ENCODE results near the gene CCDC167. TPM values are rescaled to one million over a fixed set of nuclear protein-coding genes. Genes with fewer than 3 reads are reported as not detected.

CCDC167 gene
- total and polyA plus RNA-seq, 2 of the 8 experiments (the other 6 are each of a cell fraction or from before 2014, with no cell fraction given) = 11.0 to 26.5 TPM

DNA sequence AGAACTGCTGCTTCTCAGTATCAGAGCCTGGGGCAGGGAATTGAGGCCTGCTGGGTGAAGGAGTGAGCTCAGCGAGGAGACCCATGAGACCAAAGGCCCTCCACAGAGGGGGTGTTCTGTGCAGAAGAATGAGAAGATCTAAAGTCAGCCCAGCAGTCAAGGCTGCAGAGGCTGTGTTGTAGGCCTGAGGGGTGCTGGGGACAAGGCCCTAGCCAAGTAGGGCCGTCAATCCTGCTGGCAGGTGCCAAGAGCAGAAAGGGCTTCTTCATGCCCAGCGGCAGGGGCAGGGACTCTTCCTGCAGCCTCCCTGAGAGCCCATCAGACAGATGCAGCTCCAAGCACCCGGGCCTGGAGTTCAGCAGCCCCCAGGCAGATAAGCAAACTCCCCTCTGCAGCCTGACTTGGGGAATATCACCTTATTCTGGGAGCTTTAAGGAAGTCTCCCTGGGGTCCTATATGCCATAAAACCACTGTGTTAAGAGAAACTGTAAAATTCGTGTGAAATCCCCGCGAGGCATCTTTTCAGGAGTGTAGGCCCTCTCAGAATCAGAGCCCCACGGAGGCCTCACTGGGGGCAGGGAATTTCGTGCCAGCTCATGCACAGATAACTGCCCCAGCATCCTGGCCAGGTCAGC is 9.0 kb downstream of the CCDC167 start:
- Histone ChIP-seq H3K14ac (ENCODE audit: insufficient read length) (no peak overlapping the region), H2AFZ (ENCODE audit: low read length) (no peak overlapping the region), H4K20me1 (replicated peaks in 1 of 2; ENCODE audit: control insufficient read depth in 1 of 2, insufficient read depth in 2 of 2, low read length in 2 of 2) (peaks cover 0 to 3% of the 10 kb centered on the region in 2 experiments), H2AK5ac (ENCODE audit: low read depth, low read length) (0 out of 2 replicates have a peak overlapping the region, but pooled peaks have one; percentile 24), H2BK15ac (ENCODE audit: low read length) (no peak overlapping the region), H2BK20ac (ENCODE audit: low read length) (no peak overlapping the region), H3K27ac (ENCODE audit: low read depth, low read length) (no peak overlapping the region), H2BK12ac (ENCODE audit: low read depth, low read length) (no peak overlapping the region), H3K18ac (ENCODE audit: extremely low read depth, low read length) (peak overlapping the region; percentile 32), H3K79me2 (ENCODE audit: control insufficient read depth in 1 of 2, insufficient read depth in 2 of 2, low read length in 2 of 2) (no peaks in the 10 kb centered on the region), H3K4me2 (ENCODE audit: insufficient read depth in 1 of 2, low read depth in 2 of 2, low read length in 2 of 2) (no peak overlapping the region), H3K4me3 (ENCODE audit: extremely low read depth in 1 of 4, insufficient read depth in 2 of 4, low read depth in 3 of 4, low read length in 4 of 4) (no peak overlapping the region), H3K23ac (ENCODE audit: insufficient read length) (no peak overlapping the region), H3K9me3 (ENCODE audit: insufficient read depth in 2 of 2, low read depth in 1 of 2, low read length in 1 of 2) (no peaks in the 10 kb centered on the region), H4K8ac (ENCODE audit: extremely low read depth, insufficient read depth, low read length) (peak overlapping the region; percentile 7; the same call in 1 of the 2 replicates), H2BK120ac (replicated peaks; ENCODE audit: low read depth, low read length) (no peak overlapping the region), H3K36me3 (ENCODE audit: control insufficient read depth in 2 of 4, insufficient read depth in 4 of 4, low read length in 3 of 4) (no peaks in the 10 kb centered on the region), H4K91ac (replicated peaks; ENCODE audit: insufficient read length, low read length) (peak overlapping the region; percentile 51), H3K23me2 (ENCODE audit: low read depth, low read length) (no peaks in the 10 kb centered on the region), H3K79me1 (ENCODE audit: low read depth, low read length) (no peaks in the 10 kb centered on the region), H3K27me3 (replicated peaks in 1 of 4; ENCODE audit: control insufficient read depth in 3 of 4, extremely low read depth in 1 of 4, insufficient read depth in 3 of 4, low read length in 3 of 4) (peaks cover 0 to 2% (median 0%) of the 10 kb centered on the region in 4 experiments; a peak in 1 of 7 replicates), H3K9ac (replicated peaks in 1 of 4; ENCODE audit: extremely low read depth in 1 of 4, low read depth in 3 of 4, low read length in 3 of 4) (no peak overlapping the region), H2BK5ac (ENCODE audit: low read depth, low read length) (no peak overlapping the region), H3K56ac (replicated peaks; ENCODE audit: insufficient read length, low read depth, low read length) (no peak overlapping the region), H3K4ac (replicated peaks; ENCODE audit: insufficient read length, low read depth, low read length) (no peak overlapping the region), H4K5ac (ENCODE audit: insufficient read length, low read depth, low read length) (no peak overlapping the region), H3K4me1 (replicated peaks in 1 of 4; ENCODE audit: control insufficient read depth in 3 of 4, insufficient read depth in 4 of 4, low read length in 3 of 4) (peaks cover 12 to 28% (median 18%) of the 10 kb centered on the region in 4 experiments)
- ChIA-PET POLR2A (ENCODE audit: partially characterized antibody) (interaction anchor here (1.2 to 3.2 kb wide), 3 partner anchors 11 to 26 kb away, joined by 3 to 16 read pairs (median 10); no protein-coding TSS in a partner anchor), CTCF (ENCODE audit: partially characterized antibody) (interaction anchor here (0.6 to 4.6 kb wide), 11 partner anchors 13 to 520 kb away, joined by 3 to 25 read pairs (median 4); no protein-coding TSS in a partner anchor)
- 81% methylated on average over 9 of the region's 9 CpGs; no CpG with 5 or more reads in 1 of the 2 experiments for whole genome bisulfite sequencing, 2 experiments (ENCODE audit: extremely low coverage in 1 of 2, insufficient coverage in 1 of 2, insufficient read length in 1 of 2, insufficient replicate concordance in 2 of 2, low coverage in 1 of 2, low lambda C conversion rate in 2 of 2, missing lambda C conversion rate in 1 of 2)
- FAIRE-seq (no peak), DNase-seq (ENCODE audit: low read depth in 1 of 2, low spot score in 2 of 2) (no peak)
- no peak for TF ChIP-seq RFX5 (IDR thresholded peaks at IDR 0.05; ENCODE audit: borderline replicate concordance, low read depth, low read length)
- no peak for TF ChIP-seq BCL11A (IDR thresholded peaks at IDR 0.05; ENCODE audit: low read depth in 2 of 2, low read length in 2 of 2)
- TF ChIP-seq EGR1 (IDR thresholded peaks at IDR 0.05; ENCODE audit: borderline replicate concordance, low read depth, low read length) = no peak
- no peak for TF ChIP-seq GTF2F1 (IDR thresholded peaks at IDR 0.05; ENCODE audit: borderline replicate concordance, low read depth, low read length)
- no peak for TF ChIP-seq RBBP5 (IDR thresholded peaks at IDR 0.05; ENCODE audit: borderline replicate concordance, low read depth, low read length)
